GM12874 (cell line): Measurements from ENCODE around the gene SNCA.

ENCODE experiments used
- TF ChIP-seq, protein P1 (sequence below): IDR thresholded peaks from 2 replicates; pipeline ENCODE4 v1.5.1; 2011; ENCODE audit warnings: low read depth, mild to moderate bottlenecking, control low read depth, low read length, moderate library complexity; ENCODE audit not compliant: insufficient read depth

Gene SNCA

DNA sequence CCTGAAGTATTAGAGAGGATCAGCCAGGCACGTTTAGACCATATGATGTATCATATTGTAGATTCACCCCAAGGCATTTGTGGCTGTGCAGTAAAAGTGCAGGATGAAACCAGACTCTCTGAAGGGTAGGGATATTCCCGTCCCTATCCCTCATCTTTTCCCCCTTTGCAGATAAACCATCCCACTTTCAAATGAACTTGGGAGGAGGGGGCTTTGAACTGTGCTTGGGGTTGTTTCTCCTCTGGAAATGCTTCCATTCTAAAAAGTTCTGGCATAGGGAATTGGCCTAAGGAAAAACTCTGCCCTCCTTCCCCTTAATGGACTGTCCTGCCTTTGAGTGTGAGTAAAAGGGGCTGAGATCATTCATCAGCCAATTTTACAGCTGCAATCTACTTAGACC, 23.8 kb downstream of the SNCA start:
- TF ChIP-seq, protein P1, sequence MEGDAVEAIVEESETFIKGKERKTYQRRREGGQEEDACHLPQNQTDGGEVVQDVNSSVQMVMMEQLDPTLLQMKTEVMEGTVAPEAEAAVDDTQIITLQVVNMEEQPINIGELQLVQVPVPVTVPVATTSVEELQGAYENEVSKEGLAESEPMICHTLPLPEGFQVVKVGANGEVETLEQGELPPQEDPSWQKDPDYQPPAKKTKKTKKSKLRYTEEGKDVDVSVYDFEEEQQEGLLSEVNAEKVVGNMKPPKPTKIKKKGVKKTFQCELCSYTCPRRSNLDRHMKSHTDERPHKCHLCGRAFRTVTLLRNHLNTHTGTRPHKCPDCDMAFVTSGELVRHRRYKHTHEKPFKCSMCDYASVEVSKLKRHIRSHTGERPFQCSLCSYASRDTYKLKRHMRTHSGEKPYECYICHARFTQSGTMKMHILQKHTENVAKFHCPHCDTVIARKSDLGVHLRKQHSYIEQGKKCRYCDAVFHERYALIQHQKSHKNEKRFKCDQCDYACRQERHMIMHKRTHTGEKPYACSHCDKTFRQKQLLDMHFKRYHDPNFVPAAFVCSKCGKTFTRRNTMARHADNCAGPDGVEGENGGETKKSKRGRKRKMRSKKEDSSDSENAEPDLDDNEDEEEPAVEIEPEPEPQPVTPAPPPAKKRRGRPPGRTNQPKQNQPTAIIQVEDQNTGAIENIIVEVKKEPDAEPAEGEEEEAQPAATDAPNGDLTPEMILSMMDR = no peak

DNA sequence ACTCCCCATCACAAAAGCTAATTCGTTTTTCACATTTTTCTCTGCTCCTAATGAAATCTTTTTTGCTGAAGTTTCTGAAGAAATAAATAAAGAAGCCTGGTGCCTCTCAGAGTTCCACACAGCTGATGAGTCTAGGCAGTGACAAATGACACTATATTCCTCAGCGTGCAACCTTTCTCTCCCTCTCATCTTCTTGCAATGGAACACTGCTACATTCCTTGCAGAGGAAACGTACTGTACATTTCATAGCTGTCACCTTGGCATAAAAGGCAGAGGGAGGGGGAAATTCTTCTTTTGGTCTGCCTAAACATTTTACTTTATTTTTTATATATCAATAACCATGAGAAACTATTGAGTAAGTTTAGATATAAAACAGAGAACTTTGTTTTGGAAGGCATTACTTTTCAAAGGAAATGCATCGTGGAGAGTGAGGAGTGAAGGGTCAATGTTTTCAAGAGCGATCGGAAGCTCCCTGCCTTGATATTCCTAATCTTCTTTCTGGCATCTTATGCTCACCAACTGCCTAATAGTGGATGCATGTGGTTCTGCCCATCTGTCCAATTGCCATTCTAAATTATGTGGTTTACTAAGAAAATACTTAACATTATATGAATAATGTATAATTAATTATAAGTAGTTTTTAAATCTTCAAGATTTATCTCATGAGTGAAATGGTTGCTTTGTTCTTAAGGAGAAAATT, 29.4 kb downstream of the SNCA start:
- TF ChIP-seq, protein P1 = no peak

DNA sequence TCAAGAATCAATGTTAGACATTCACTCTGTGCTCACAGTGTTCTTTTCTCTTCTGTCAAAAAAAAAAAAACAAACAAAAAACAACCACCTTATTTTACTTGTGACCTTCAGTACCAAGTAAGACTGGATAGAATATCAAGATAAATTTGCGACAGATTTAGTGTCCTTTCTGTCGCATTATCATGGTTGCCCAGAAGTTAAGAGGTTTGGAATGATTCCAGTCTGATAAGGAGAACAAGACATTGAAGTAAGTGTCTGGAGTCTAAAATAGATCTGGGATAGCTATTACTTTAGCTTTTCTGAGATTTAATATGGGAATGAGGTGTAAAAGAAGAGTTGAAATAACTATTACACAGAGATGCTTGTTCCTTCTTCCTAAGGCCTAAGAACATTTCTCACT, 31.7 kb downstream of the SNCA start:
- TF ChIP-seq, protein P1 = no peak

DNA sequence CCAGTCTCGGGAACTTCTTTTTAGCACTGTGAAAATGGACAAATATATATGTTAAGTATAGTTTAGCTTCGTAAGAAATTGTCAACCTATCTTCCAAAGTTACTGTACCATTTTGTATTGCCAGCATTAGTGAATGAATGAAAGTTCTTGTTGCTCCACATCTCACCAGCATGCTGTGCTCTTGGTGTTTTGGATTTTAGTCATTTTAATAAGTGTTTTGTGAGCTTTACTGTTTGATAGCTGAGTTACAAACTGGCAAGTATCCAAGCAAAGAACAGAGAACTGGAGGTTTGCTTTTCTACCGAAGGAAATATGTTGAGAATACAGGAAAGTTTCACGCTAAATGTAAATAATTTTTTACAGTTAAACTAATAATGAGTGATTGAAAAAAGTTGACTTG, 33.0 kb downstream of the SNCA start:
- TF ChIP-seq, protein P1 = no peak

GRCh38 chr4:89803036-89803435, 33.9 kb downstream of the SNCA start:
- TF ChIP-seq, protein P1 = no peak

DNA sequence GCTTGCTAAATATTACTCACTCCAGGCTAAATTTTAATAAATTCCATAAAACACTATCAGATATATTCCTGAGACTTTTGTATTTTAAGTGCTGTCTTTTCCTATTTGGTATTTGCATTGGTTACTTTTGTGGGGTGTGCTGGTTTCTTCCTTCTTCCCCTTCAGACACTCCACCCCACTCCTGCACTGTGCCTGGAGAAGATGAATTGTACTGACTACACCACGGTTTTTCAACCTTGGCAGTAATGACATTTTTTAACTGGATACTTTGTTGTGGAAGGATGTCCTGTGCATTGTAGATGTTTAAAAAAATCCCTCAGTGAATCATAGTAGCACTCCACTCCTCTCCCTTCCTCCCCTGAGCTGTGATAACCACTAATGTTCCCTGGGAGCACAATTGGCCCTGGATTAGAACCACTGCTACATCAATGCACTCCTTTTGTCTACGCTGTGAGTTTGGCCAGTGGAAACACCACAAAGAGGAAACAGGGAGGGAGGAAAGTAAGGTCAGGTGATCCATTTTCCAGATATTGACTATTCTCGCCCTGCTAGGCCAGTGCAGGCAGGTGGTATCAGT, 36.3 kb downstream of the SNCA start:
- TF ChIP-seq, protein P1 = no peak

DNA sequence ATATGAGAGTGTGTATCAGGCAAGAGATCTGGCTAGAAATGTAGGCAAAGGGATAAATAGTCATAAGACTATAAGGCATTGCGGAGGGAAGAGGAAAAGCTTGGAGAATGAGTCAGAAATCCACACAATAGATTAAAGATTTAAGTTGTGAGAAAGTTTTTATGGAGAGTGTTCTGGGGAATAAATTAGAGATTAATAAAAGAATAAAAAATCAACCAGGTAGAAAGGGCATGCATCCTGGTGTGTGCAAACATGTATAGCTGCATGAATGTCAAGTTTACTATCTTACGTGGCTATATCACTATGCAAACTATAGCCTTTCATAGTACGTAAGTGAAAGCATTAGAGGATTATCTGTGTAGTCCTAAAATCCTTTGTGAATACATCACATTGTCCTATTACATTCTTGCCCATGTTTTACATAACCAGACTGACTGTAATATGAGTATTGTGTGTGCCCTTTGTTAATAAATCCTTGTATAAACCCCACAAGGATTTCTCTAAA, 36.9 kb downstream of the SNCA start:
- TF ChIP-seq, protein P1 = no peak
